ENCODE results near the gene HARS1. TPM values are rescaled to one million over a fixed set of nuclear protein-coding genes. Genes with fewer than 3 reads are reported as not detected.

Gene HARS1
- total and polyA plus RNA-seq, 8 donors = 24.7 to 47.8 (median 32.7) TPM

GRCh38 chr5:140658870-140659269 is 32.3 kb downstream of the HARS1 start:
- H3K27me3 ChIP-seq = no peaks in the 10 kb centered on the region
- H3K4me1 ChIP-seq = peaks cover 0 to 3% (median 0%) of the 10 kb centered on the region in 3 donors
- WGBS, 2 donors = 97% methylated on average over 17 of the region's 17 CpGs
- H3K9me3 ChIP-seq = no peaks in the 10 kb centered on the region
- DNase-seq (no peak), ATAC-seq (no peak), FAIRE-seq (no peak)
- peaks cover 3 to 79% (median 46%) of the 10 kb centered on the region in 3 donors for H3K36me3 ChIP-seq
- TF ChIP-seq CTCF (IDR thresholded peaks at IDR 0.05) = no peak
- no peak overlapping the region for H3K27ac ChIP-seq
- intact Hi-C loops (cut with DNase I) = no loop called here
- H3K4me3 ChIP-seq = no peak overlapping the region

DNA sequence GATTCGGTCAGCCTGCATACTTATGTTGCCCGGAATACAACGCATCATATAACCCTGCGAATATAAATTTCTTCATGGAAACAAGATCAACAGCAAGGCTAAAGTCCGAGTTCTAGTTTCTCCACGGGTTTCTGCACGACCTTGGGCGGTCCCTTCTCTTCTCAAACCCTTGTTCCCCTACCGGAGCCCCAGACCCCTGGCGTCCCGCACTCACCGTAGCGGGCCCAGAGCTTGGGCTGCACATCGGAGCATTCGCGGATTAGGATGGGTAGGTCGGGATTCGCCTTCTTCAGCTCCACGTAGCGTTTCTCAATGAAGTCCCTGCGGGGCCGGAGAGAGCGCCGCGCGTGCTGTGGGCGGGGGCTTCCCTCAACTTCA is 44.1 kb downstream of the HARS1 start:
- Histone ChIP-seq H3K4me3 (peak overlapping the region; percentile 68 to 98 (median 80)), H3K9me3 (no peaks in the 10 kb centered on the region), H3K27ac (peak overlapping the region; percentile 49 to 75 (median 70)), H3K27me3 (no peaks in the 10 kb centered on the region), H3K36me3 (peaks cover 0 to 43% (median 3%) of the 10 kb centered on the region in 3 donors), H3K4me1 (peaks cover 0 to 12% (median 6%) of the 10 kb centered on the region in 3 donors)
- DNase-seq (no peak), ATAC-seq (peak; percentile 23 to 47 (median 27)), FAIRE-seq (no peak)
- 0 to 1% methylated on average over 27 of the region's 27 CpGs for WGBS, 2 donors
- intact Hi-C loops (cut with DNase I) = no loop called here
- no peak for TF ChIP-seq CTCF (IDR thresholded peaks at IDR 0.05)

- Histone ChIP-seq H3K36me3 (peaks cover 0 to 28% (median 0%) of the 10 kb centered on the region in 3 donors), H3K4me1 (peaks cover 0 to 16% (median 6%) of the 10 kb centered on the region in 3 donors), H3K27ac (no peak overlapping the region), H3K4me3 (no peak overlapping the region), H3K27me3 (no peaks in the 10 kb centered on the region), H3K9me3 (no peaks in the 10 kb centered on the region)
- WGBS, 2 donors = 56 to 60% methylated on average over 3 of the region's 3 CpGs
- FAIRE-seq (no peak), ATAC-seq (no peak), DNase-seq (no peak)
- TF ChIP-seq CTCF (IDR thresholded peaks at IDR 0.05) = no peak
- intact Hi-C loops (cut with DNase I) = no loop called here
Measured at GRCh38 chr5:140642718-140643117, 48.5 kb downstream of the HARS1 start.

DNA sequence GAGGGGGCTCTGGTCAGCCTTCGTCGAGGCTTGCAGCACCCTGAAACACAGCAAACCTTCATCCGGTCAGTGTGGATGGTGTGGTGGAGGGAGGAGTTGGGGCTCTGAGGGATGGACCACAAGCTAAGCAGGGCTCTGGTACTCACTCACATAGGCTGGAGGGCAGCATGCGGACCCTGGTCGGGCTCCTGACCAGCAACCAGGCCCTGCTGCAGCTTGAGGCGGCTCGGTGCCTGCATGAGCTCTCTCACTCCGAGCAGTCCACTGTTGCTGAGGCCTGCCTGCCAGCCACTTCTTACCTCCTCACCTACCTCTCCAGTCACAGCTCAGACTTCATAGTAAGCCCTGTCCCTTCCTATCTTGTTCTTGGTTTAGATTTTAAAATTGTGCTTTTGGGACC is 49.5 kb downstream of the HARS1 start:
- Histone ChIP-seq H3K36me3 (peaks cover 0 to 28% (median 0%) of the 10 kb centered on the region in 3 donors), H3K9me3 (no peaks in the 10 kb centered on the region), H3K4me3 (no peak overlapping the region), H3K4me1 (peaks cover 0 to 14% (median 6%) of the 10 kb centered on the region in 3 donors), H3K27me3 (no peaks in the 10 kb centered on the region), H3K27ac (no peak overlapping the region)
- intact Hi-C loops (cut with DNase I) = no loop called here
- ATAC-seq (no peak), FAIRE-seq (no peak), DNase-seq (no peak)
- WGBS, 2 donors = 88 to 89% methylated on average over 8 of the region's 8 CpGs
- TF ChIP-seq CTCF (IDR thresholded peaks at IDR 0.05) = no peak
